ENCODE data around the gene CDC123. TPM values are rescaled to one million over a fixed set of nuclear protein-coding genes. Genes with fewer than 3 reads are reported as not detected.
"Not testable (repeated sequence)": the region's sequence is repeated elsewhere in the genome, so short reads cannot be mapped to it uniquely, and the experiment has no call there.

CDC123 gene
- total RNA-seq, 2 experiments from 2014 or later = 129 to 151 TPM

- ChIA-PET POLR2A (no interaction called here), CTCF (interaction anchor here (0.6 kb wide), 1 partner anchor 475 kb away, joined by 3 read pairs; no protein-coding TSS in a partner anchor)
- peaks cover 12% of the 10 kb centered on the region for H3K36me3 Mint-ChIP-seq (ENCODE audit: low read depth)
Observed at GRCh38 chr10:12255048-12255447, 59.1 kb downstream of the CDC123 start.

GRCh38 chr10:12259988-12260387 is 64.0 kb downstream of the CDC123 start:
- DNase-seq (no peak), ATAC-seq (no peak)
- intact Hi-C loops (cut with DNase I, micrococcal nuclease) = loop anchor here (5.0 to 10.0 kb wide), 2 partner anchors 642 to 835 kb away; no protein-coding TSS in a partner anchor
- H3K36me3 Mint-ChIP-seq (ENCODE audit: low read depth) = peaks cover under 1% of the 10 kb centered on the region
- no peaks in the 10 kb centered on the region for H3K27me3 Mint-ChIP-seq
- H3K4me3 Mint-ChIP-seq = no peak overlapping the region
- no peaks in the 10 kb centered on the region for H3K9me3 Mint-ChIP-seq (ENCODE audit: low read depth)
- POLR2A ChIA-PET = no interaction called here
- H3K27ac Mint-ChIP-seq = no peak overlapping the region
- CTCF ChIA-PET = interaction anchor here (0.6 to 1.2 kb wide), 4 partner anchors 44 to 450 kb away, joined by 3 to 4 read pairs (median 3); no protein-coding TSS in a partner anchor
- H3K4me1 Mint-ChIP-seq = peaks cover 9% of the 10 kb centered on the region

More at GRCh38 chr10:12255048-12255447, 59.1 kb downstream of the CDC123 start:
- no peak for ATAC-seq
- no peak for DNase-seq
- Mint-ChIP-seq H3K27me3 (no peaks in the 10 kb centered on the region), H3K27ac (no peak overlapping the region), H3K4me1 (no peaks in the 10 kb centered on the region), H3K4me3 (no peak overlapping the region), H3K9me3 (ENCODE audit: low read depth) (no peaks in the 10 kb centered on the region)
- intact Hi-C loops (cut with DNase I, micrococcal nuclease) = no loop called here

- H3K27ac Mint-ChIP-seq = no peak overlapping the region
- intact Hi-C loops (cut with DNase I, micrococcal nuclease) = loop anchor here (2.0 to 10.0 kb wide), 3 partner anchors 640 to 832 kb away; no protein-coding TSS in a partner anchor
- ATAC-seq (no peak), DNase-seq (no peak)
- H3K36me3 Mint-ChIP-seq (ENCODE audit: low read depth) = no peaks in the 10 kb centered on the region
- no peak overlapping the region for H3K4me3 Mint-ChIP-seq
- H3K9me3 Mint-ChIP-seq (ENCODE audit: low read depth) = no peaks in the 10 kb centered on the region
- ChIA-PET POLR2A (no interaction called here), CTCF (interaction anchor here (0.9 to 5.0 kb wide), 4 partner anchors 10 to 448 kb away, joined by 3 to 61 read pairs (median 5); no protein-coding TSS in a partner anchor)
- peaks cover 17% of the 10 kb centered on the region for H3K4me1 Mint-ChIP-seq
- H3K27me3 Mint-ChIP-seq = no peaks in the 10 kb centered on the region
Observed at GRCh38 chr10:12262278-12262981, 66.4 kb downstream of the CDC123 start.

GRCh38 chr10:12264204-12264940 is 68.4 kb downstream of the CDC123 start:
- peak; percentile 93 for ATAC-seq
- Mint-ChIP-seq H3K27ac (peak overlapping the region; percentile 83), H3K36me3 (ENCODE audit: low read depth) (no peaks in the 10 kb centered on the region), H3K4me1 (peaks cover 17% of the 10 kb centered on the region), H3K9me3 (ENCODE audit: low read depth) (no peaks in the 10 kb centered on the region), H3K4me3 (peak overlapping the region; percentile 42), H3K27me3 (no peaks in the 10 kb centered on the region)
- ChIA-PET CTCF (interaction anchor here (0.5 to 5.0 kb wide), 26 partner anchors 11 to 522 kb away, joined by 3 to 61 read pairs (median 3); no protein-coding TSS in a partner anchor), POLR2A (interaction anchor here (0.6 to 0.7 kb wide), 4 partner anchors 49 to 1040 kb away, joined by 3 to 5 read pairs (median 4); no protein-coding TSS in a partner anchor)
- intact Hi-C loops (cut with DNase I, micrococcal nuclease) = loop anchor here (1.0 to 10.0 kb wide), 10 partner anchors 42 to 830 kb away; partner anchors contain the start of gene CAMK1D (in 2 of the 2)
- peak; percentile 88 for DNase-seq

GRCh38 chr10:12269056-12269455 is 73.1 kb downstream of the CDC123 start:
- H3K4me1 Mint-ChIP-seq = peaks cover 14% of the 10 kb centered on the region
- intact Hi-C loops (cut with DNase I, micrococcal nuclease) = loop anchor here in 1 of 2 experiments (10.0 kb wide), 1 partner anchor 826 kb away; no protein-coding TSS in a partner anchor
- ATAC-seq (no peak), DNase-seq (no peak)
- CTCF ChIA-PET = interaction anchor here (0.5 to 1.4 kb wide), 2 partner anchors 256 to 438 kb away, joined by 3 read pairs; no protein-coding TSS in a partner anchor
- H3K9me3 Mint-ChIP-seq (ENCODE audit: low read depth) = no peaks in the 10 kb centered on the region
- no peak overlapping the region for H3K27ac Mint-ChIP-seq
- H3K4me3 Mint-ChIP-seq = no peak overlapping the region
- no peaks in the 10 kb centered on the region for H3K36me3 Mint-ChIP-seq (ENCODE audit: low read depth)
- POLR2A ChIA-PET = no interaction called here
- H3K27me3 Mint-ChIP-seq = no peaks in the 10 kb centered on the region

- H3K4me1 Mint-ChIP-seq = no peaks in the 10 kb centered on the region
- no peak overlapping the region for H3K4me3 Mint-ChIP-seq
- H3K9me3 Mint-ChIP-seq (ENCODE audit: low read depth) = no peaks in the 10 kb centered on the region
- intact Hi-C loops (cut with DNase I, micrococcal nuclease) = no loop called here
- no peaks in the 10 kb centered on the region for H3K27me3 Mint-ChIP-seq
- no peak for DNase-seq
- ATAC-seq = no peak
- ChIA-PET POLR2A (no interaction called here), CTCF (interaction anchor here (0.6 to 0.7 kb wide), 2 partner anchors 13 to 55 kb away, joined by 3 to 4 read pairs; no protein-coding TSS in a partner anchor)
- H3K27ac Mint-ChIP-seq = no peak overlapping the region
- no peaks in the 10 kb centered on the region for H3K36me3 Mint-ChIP-seq (ENCODE audit: low read depth)
Observed at GRCh38 chr10:12271210-12271540, 75.2 kb downstream of the CDC123 start.

- DNase-seq; H3K27ac Mint-ChIP-seq; ATAC-seq; H3K36me3 Mint-ChIP-seq (ENCODE audit: low read depth); H3K4me3 Mint-ChIP-seq; CTCF ChIA-PET; H3K9me3 Mint-ChIP-seq (ENCODE audit: low read depth); intact Hi-C loops (cut with DNase I, micrococcal nuclease); H3K4me1 Mint-ChIP-seq; H3K27me3 Mint-ChIP-seq: not testable (repeated sequence)
- POLR2A ChIA-PET = interaction anchor here (0.5 to 0.7 kb wide), 3 partner anchors 27 to 778 kb away, joined by 3 to 4 read pairs (median 3); no protein-coding TSS in a partner anchor
Observed at GRCh38 chr10:12277862-12278261, 81.9 kb downstream of the CDC123 start.

- no peaks in the 10 kb centered on the region for H3K9me3 Mint-ChIP-seq (ENCODE audit: low read depth)
- POLR2A ChIA-PET = no interaction called here
- DNase-seq (no peak), ATAC-seq (no peak)
- no peak overlapping the region for H3K27ac Mint-ChIP-seq
- CTCF ChIA-PET = interaction anchor here (0.6 kb wide), 1 partner anchor 517 kb away, joined by 3 read pairs; no protein-coding TSS in a partner anchor
- no peaks in the 10 kb centered on the region for H3K27me3 Mint-ChIP-seq
- no peaks in the 10 kb centered on the region for H3K36me3 Mint-ChIP-seq (ENCODE audit: low read depth)
- H3K4me1 Mint-ChIP-seq = no peaks in the 10 kb centered on the region
- H3K4me3 Mint-ChIP-seq = no peak overlapping the region
- intact Hi-C loops (cut with DNase I, micrococcal nuclease) = no loop called here
Observed at GRCh38 chr10:12279281-12279680, 83.3 kb downstream of the CDC123 start.

- Mint-ChIP-seq H3K27ac (no peak overlapping the region), H3K4me1 (no peaks in the 10 kb centered on the region), H3K9me3 (ENCODE audit: low read depth) (no peaks in the 10 kb centered on the region), H3K36me3 (ENCODE audit: low read depth) (no peaks in the 10 kb centered on the region), H3K27me3 (no peaks in the 10 kb centered on the region), H3K4me3 (no peak overlapping the region)
- POLR2A ChIA-PET = no interaction called here
- DNase-seq (no peak), ATAC-seq (no peak)
- intact Hi-C loops (cut with DNase I, micrococcal nuclease) = no loop called here
- CTCF ChIA-PET = interaction anchor here (1.3 kb wide), 1 partner anchor 369 kb away, joined by 5 read pairs; no protein-coding TSS in a partner anchor
Observed at GRCh38 chr10:12287772-12288171, 91.8 kb downstream of the CDC123 start.

- H3K27ac Mint-ChIP-seq; intact Hi-C loops (cut with DNase I, micrococcal nuclease); H3K9me3 Mint-ChIP-seq (ENCODE audit: low read depth); H3K36me3 Mint-ChIP-seq (ENCODE audit: low read depth); H3K4me1 Mint-ChIP-seq; DNase-seq; POLR2A ChIA-PET; H3K27me3 Mint-ChIP-seq; H3K4me3 Mint-ChIP-seq; ATAC-seq: not testable (repeated sequence)
- CTCF ChIA-PET = interaction anchor here (1.0 kb wide), 1 partner anchor 83 kb away, joined by 3 read pairs; no protein-coding TSS in a partner anchor
Observed at GRCh38 chr10:12297784-12298183, 101.8 kb downstream of the CDC123 start.

- intact Hi-C loops (cut with DNase I, micrococcal nuclease) = no loop called here
- CTCF ChIA-PET = no interaction called here
- POLR2A ChIA-PET = no interaction called here
Observed at GRCh38 chr10:12299222-12299965, 103.4 kb downstream of the CDC123 start.

More at GRCh38 chr10:12299222-12299965, 103.4 kb downstream of the CDC123 start:
- no peaks in the 10 kb centered on the region for H3K4me1 Mint-ChIP-seq
- H3K9me3 Mint-ChIP-seq (ENCODE audit: low read depth) = no peaks in the 10 kb centered on the region
- no peak for ATAC-seq
- no peaks in the 10 kb centered on the region for H3K27me3 Mint-ChIP-seq
- no peak for DNase-seq
- H3K4me3 Mint-ChIP-seq = no peak overlapping the region
- no peak overlapping the region for H3K27ac Mint-ChIP-seq
- H3K36me3 Mint-ChIP-seq (ENCODE audit: low read depth) = no peaks in the 10 kb centered on the region
